HG03460 (cell line): Measurements from ENCODE around the gene ASH1L.
A peak's percentile ranks its signal among the peaks of the same experiment; 100 is the strongest.
"Not testable (repeated sequence)": the region's sequence is repeated elsewhere in the genome, so short reads cannot be mapped to it uniquely, and the experiment has no call there.

Source experiments
- ATAC-seq: cut with Tn5 transposase; IDR thresholded peaks from one replicate; pipeline ENCODE4 v1.9.1; 2021; ENCODE audit not compliant: unreplicated experiment

Gene ASH1L

GRCh38 chr1:155561779-155562580 is 623 bp downstream of the ASH1L start:
- peak; percentile 18 for ATAC-seq

GRCh38 chr1:155555915-155556314 is 6.7 kb downstream of the ASH1L start:
- ATAC-seq: no peak

- ATAC-seq: no peak
Measured at GRCh38 chr1:155553349-155553748, 9.3 kb downstream of the ASH1L start.

GRCh38 chr1:155548706-155549105 is 13.9 kb downstream of the ASH1L start:
- no peak for ATAC-seq

- ATAC-seq: no peak
Measured at GRCh38 chr1:155540000-155540874, 22.4 kb downstream of the ASH1L start.

- ATAC-seq: no peak
Measured at GRCh38 chr1:155537193-155537592, 25.4 kb downstream of the ASH1L start.

- no peak for ATAC-seq
Measured at GRCh38 chr1:155531624-155532023, 31.0 kb downstream of the ASH1L start.

- no peak for ATAC-seq
Measured at GRCh38 chr1:155529929-155530328, 32.7 kb downstream of the ASH1L start.

GRCh38 chr1:155529109-155529508 is 33.5 kb downstream of the ASH1L start:
- ATAC-seq: no peak

GRCh38 chr1:155527677-155528076 is 34.9 kb downstream of the ASH1L start:
- no peak for ATAC-seq

- ATAC-seq: no peak
Measured at GRCh38 chr1:155526356-155526755, 36.2 kb downstream of the ASH1L start.

- no peak for ATAC-seq
Measured at GRCh38 chr1:155522069-155522468, 40.5 kb downstream of the ASH1L start.

GRCh38 chr1:155518484-155518883 is 44.1 kb downstream of the ASH1L start:
- no peak for ATAC-seq

- no peak for ATAC-seq
Measured at GRCh38 chr1:155514582-155515187, 47.9 kb downstream of the ASH1L start.

GRCh38 chr1:155513300-155513916 is 49.2 kb downstream of the ASH1L start:
- ATAC-seq: no peak

GRCh38 chr1:155511385-155511784 is 51.2 kb downstream of the ASH1L start:
- ATAC-seq: not testable (repeated sequence)

GRCh38 chr1:155509064-155509463 is 53.5 kb downstream of the ASH1L start:
- no peak for ATAC-seq

GRCh38 chr1:155507945-155508344 is 54.7 kb downstream of the ASH1L start:
- ATAC-seq: no peak

GRCh38 chr1:155505963-155506362 is 56.6 kb downstream of the ASH1L start:
- not testable (repeated sequence) for ATAC-seq

- ATAC-seq: no peak
Measured at GRCh38 chr1:155504207-155504606, 58.4 kb downstream of the ASH1L start.

GRCh38 chr1:155499953-155500639 is 62.5 kb downstream of the ASH1L start:
- ATAC-seq: no peak
